SK-N-SH (cell line): ENCODE results near the gene CPZ. TPM values are rescaled to one million over a fixed set of nuclear protein-coding genes. Genes with fewer than 3 reads are reported as not detected.

Experiments
- CTCF ChIA-PET: fragments of 300-600, 350-600 bp; formaldehyde crosslinking; extraction: SDS; loops from one replicate; lab custom pipeline; 2021; lab: Yijun Ruan, JAX
- POLR2A ChIA-PET: fragments of 350-600 bp; sonication (Branson Sonifier 250); formaldehyde crosslinking; extraction: SDS; loops from one replicate; lab custom pipeline; 2020; ENCODE audit warnings: antibody characterized with exemption, inconsistent platforms; lab: Yijun Ruan, JAX
- DNase-seq: peaks from one replicate; pipeline ENCODE4 v3.0.0; 2012
- H2AFZ ChIP-seq: fragments of 200-600 bp; sonication (generic); 2 replicates; pipeline ENCODE4 v1.8.1; 2016; ENCODE audit warnings: antibody characterized with exemption, mild to moderate bottlenecking, low read depth
- H3F3A ChIP-seq: fragments of 200-600 bp; sonication (generic); replicated peaks from 2 replicates; pipeline ENCODE3; 2016; ENCODE audit warnings: antibody characterized with exemption, mild to moderate bottlenecking; ENCODE audit not compliant: insufficient read depth
- H3K27ac ChIP-seq, 2 experiments: fragments of 200-500 bp in 1 of 2; fragments of 200-600 bp in 1 of 2; sonication (Bioruptor generic) in 1 of 2; sonication (generic), shearing (Covaris generic) in 1 of 2; 2 replicates each; pipeline versions ENCODE4 v1.5.1 to v1.6.1; 2014 to 2016; ENCODE audit warnings: low read depth in 2 of 2, inconsistent platforms in 1 of 2, low read length in 1 of 2, mild to moderate bottlenecking in 1 of 2, mixed read lengths in 1 of 2
- H3K27me3 ChIP-seq: fragments of 200-600 bp; sonication (generic), shearing (Covaris generic); 2 replicates; pipeline ENCODE4 v1.6.1; 2016; ENCODE audit warnings: mixed run types; ENCODE audit not compliant: insufficient read depth
- H3K36me3 ChIP-seq, 2 experiments: fragments of 200-500 bp in 1 of 2; fragments of 200-600 bp in 1 of 2; sonication (Bioruptor generic) in 1 of 2; sonication (generic) in 1 of 2; replicated peaks in 1 of 2; 2 replicates each; pipeline versions ENCODE3 to v1.5.1; 2014 to 2016; ENCODE audit warnings: low read length in 1 of 2, mild to moderate bottlenecking in 1 of 2; ENCODE audit not compliant: insufficient read depth in 2 of 2, control insufficient read depth in 1 of 2
- H3K4me1 ChIP-seq, 2 experiments: fragments of 200-500 bp in 1 of 2; fragments of 200-600 bp in 1 of 2; sonication (Bioruptor generic) in 1 of 2; sonication (generic), shearing (Covaris generic) in 1 of 2; 2 replicates each; pipeline versions ENCODE4 v1.5.1 to v1.6.1; 2014 to 2016; ENCODE audit warnings: low read depth in 1 of 2, low read length in 1 of 2, mixed run types in 1 of 2; ENCODE audit not compliant: insufficient read depth in 2 of 2, control insufficient read depth in 1 of 2
- H3K4me2 ChIP-seq: fragments of 200-600 bp; sonication (generic), shearing (Covaris generic); 2 replicates; pipeline ENCODE4 v1.6.1; 2017; ENCODE audit warnings: mixed run types
- H3K4me3 ChIP-seq, 2 experiments: fragments of 200-500 bp in 1 of 2; fragments of 200-600 bp in 1 of 2; sonication (Bioruptor generic) in 1 of 2; sonication (generic), shearing (Covaris generic) in 1 of 2; 2 replicates each; pipeline versions ENCODE4 v1.5.1 to v1.8.1; 2014 to 2016; ENCODE audit warnings: low read depth in 2 of 2, inconsistent platforms in 1 of 2, low read length in 1 of 2, mild to moderate bottlenecking in 1 of 2, mixed read lengths in 1 of 2, moderate library complexity in 1 of 2
- H3K79me2 ChIP-seq: fragments of 200-600 bp; sonication (generic); 2 replicates; pipeline ENCODE4 v1.8.1; 2017; ENCODE audit warnings: mild to moderate bottlenecking; ENCODE audit not compliant: insufficient read depth
- H3K9ac ChIP-seq: fragments of 200-600 bp; sonication (generic); 2 replicates; pipeline ENCODE4 v1.6.1; 2017; ENCODE audit warnings: mixed run types
- H3K9me2 ChIP-seq: fragments of 200-600 bp; sonication (generic); 2 replicates; pipeline ENCODE4 v1.6.1; 2017; ENCODE audit warnings: mixed run types
- H3K9me3 ChIP-seq: fragments of 200-600 bp; sonication (generic); 2 replicates; pipeline ENCODE4 v1.6.1; 2017; ENCODE audit warnings: mixed run types, mild to moderate bottlenecking, moderate library complexity
- H4K20me1 ChIP-seq: fragments of 200-600 bp; sonication (generic); 2 replicates; pipeline ENCODE4 v1.6.1; 2017; ENCODE audit warnings: mild to moderate bottlenecking, mixed run types; ENCODE audit not compliant: insufficient read depth
- CHD2 ChIP-seq: fragments of 150-350 bp; IDR thresholded peaks from 2 replicates; pipeline ENCODE4 v1.6.1; 2018; ENCODE audit warnings: low read length; ENCODE audit not compliant: partially characterized antibody
- EZH2phosphoT487 ChIP-seq: fragments of 200-600 bp; sonication (generic); IDR thresholded peaks from 2 replicates; pipeline ENCODE4 v1.6.1; 2017; ENCODE audit warnings: low read depth, mixed run types, mild to moderate bottlenecking, antibody characterized with exemption, moderate library complexity, borderline replicate concordance
- FOSL2 ChIP-seq: IDR thresholded peaks from 2 replicates; pipeline ENCODE4 v1.4.0; 2012; ENCODE audit warnings: low read depth, mild to moderate bottlenecking, moderate library complexity, borderline replicate concordance
- GABPA ChIP-seq: IDR thresholded peaks from 2 replicates; pipeline ENCODE4 v1.4.0; 2012; ENCODE audit warnings: low read depth, mild to moderate bottlenecking
- MXI1 ChIP-seq: IDR thresholded peaks from 2 replicates; pipeline ENCODE4 v1.6.1; 2012; ENCODE audit warnings: mild to moderate bottlenecking, low read depth, low read length, improper control_type of control experiment
- NFIC ChIP-seq: IDR thresholded peaks from 2 replicates; pipeline ENCODE4 v1.4.0; 2012; ENCODE audit warnings: borderline replicate concordance
- POLR2AphosphoS5 ChIP-seq: IDR thresholded peaks from 2 replicates; pipeline ENCODE4 v1.6.1; 2012; ENCODE audit warnings: low read depth, low read length
- RAD21 ChIP-seq: IDR thresholded peaks from 2 replicates; pipeline ENCODE4 v1.6.1; 2012; ENCODE audit warnings: mild to moderate bottlenecking, low read length
- SIN3A ChIP-seq: IDR thresholded peaks from 2 replicates; pipeline ENCODE4 v1.6.1; 2012; ENCODE audit warnings: low read depth, mild to moderate bottlenecking, low read length, moderate library complexity, borderline replicate concordance
- TEAD4 ChIP-seq: IDR thresholded peaks from 2 replicates; pipeline ENCODE4 v1.4.0; 2012; ENCODE audit warnings: mild to moderate bottlenecking, borderline replicate concordance; ENCODE audit not compliant: insufficient read depth
- YY1 ChIP-seq: IDR thresholded peaks from 2 replicates; pipeline ENCODE4 v1.4.0; 2012; ENCODE audit warnings: low read depth, mild to moderate bottlenecking
- WGBS: methylation state at CpG from one replicate; pipeline ENCODE4 v1.1.6; 2017; ENCODE audit warnings: low lambda C conversion rate; 5-methylcytosine and 5-hydroxymethylcytosine counted together
- polyA plus RNA-seq, 3 experiments: library from polyadenylated mRNA; depleted of rRNA; stranded (reverse); fragments of >200 nt; gene quantifications; 2 replicates each; pipeline ENCODE4 v1.2.3, GENCODE V29; 2012
- TF ChIP-seq, protein P1 (sequence below): IDR thresholded peaks from 2 replicates; pipeline ENCODE4 v1.4.0; 2012; ENCODE audit warnings: low read depth
- TF ChIP-seq, protein P2 (sequence below): IDR thresholded peaks from 2 replicates; pipeline ENCODE4 v1.4.0; 2012; ENCODE audit warnings: low read depth, borderline replicate concordance
- TF ChIP-seq, protein P3 (sequence below): IDR thresholded peaks from 2 replicates; pipeline ENCODE4 v1.6.1; 2012; ENCODE audit warnings: mild to moderate bottlenecking, low read depth, low read length, moderate library complexity
- TF ChIP-seq, protein P4 (sequence below): IDR thresholded peaks from 2 replicates; pipeline ENCODE4 v1.4.0; 2012; ENCODE audit warnings: low read depth, borderline replicate concordance

CPZ gene
- polyA plus RNA-seq, 1 of the 3 experiments (the other 2 are of a cell fraction): not detected

DNA sequence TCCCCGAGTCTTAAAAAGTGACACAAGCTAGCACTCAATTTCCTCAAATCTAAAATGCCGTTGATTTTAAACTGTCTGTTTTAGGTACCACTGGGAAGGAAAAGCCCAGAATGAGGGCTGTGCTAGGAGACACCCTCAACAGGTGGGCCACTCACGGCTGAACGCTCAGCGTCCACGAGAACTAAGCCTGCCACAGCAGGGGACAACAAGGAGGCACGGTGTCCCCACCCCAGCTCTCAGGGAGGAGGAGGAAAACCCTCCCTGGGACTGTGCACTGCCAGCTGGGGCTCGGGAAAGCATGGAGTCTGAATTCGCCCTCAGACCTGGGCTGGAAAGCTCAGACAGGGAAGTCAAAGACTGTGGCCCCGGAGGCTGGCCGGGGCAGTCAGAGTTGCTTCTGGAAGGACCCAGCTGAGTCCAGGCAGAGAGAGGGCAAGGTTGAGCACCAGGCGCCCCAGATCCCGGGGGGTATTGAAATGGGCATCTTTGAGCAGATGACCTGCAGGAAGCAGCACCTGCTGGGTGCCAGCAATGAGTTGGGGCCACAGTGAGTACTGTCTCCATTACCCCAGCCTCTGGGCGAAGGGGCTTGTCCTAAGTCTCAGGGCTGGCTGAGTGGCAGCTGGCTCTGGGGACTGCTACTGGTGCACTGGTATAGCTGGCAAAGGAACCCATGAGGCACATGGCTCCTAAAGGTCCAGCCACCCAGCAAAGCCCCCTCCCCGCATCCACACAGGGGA, 769 bp upstream of the CPZ start:
- peaks cover 0 to 18% of the 10 kb centered on the region in 2 experiments; a peak in 1 of 4 replicates for H3K4me1 ChIP-seq
- no peaks in the 10 kb centered on the region for H3K9me3 ChIP-seq
- H3K36me3 ChIP-seq: no peaks in the 10 kb centered on the region
- H2AFZ ChIP-seq: no peak overlapping the region
- H3K27ac ChIP-seq: no peak overlapping the region
- H3K9ac ChIP-seq: no peak overlapping the region
- POLR2A ChIA-PET: no interaction called here
- no peaks in the 10 kb centered on the region for H4K20me1 ChIP-seq
- no peaks in the 10 kb centered on the region for H3K9me2 ChIP-seq
- H3K4me3 ChIP-seq: no peak overlapping the region
- no peak overlapping the region for H3K4me2 ChIP-seq
- H3K27me3 ChIP-seq: no peaks in the 10 kb centered on the region
- CTCF ChIA-PET: interaction anchor here (0.8 to 7.4 kb wide), 5 partner anchors 14 to 122 kb away, joined by 3 to 54 read pairs (median 3); no protein-coding TSS in a partner anchor
- 48% methylated on average over 8 of the region's 15 CpGs for WGBS
- TF ChIP-seq, protein P1, sequence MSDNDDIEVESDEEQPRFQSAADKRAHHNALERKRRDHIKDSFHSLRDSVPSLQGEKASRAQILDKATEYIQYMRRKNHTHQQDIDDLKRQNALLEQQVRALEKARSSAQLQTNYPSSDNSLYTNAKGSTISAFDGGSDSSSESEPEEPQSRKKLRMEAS: no peak
- TF ChIP-seq POLR2AphosphoS5: no peak
- no peak for TF ChIP-seq FOSL2
- TF ChIP-seq RAD21: no peak
- TF ChIP-seq CHD2: no peak
- TF ChIP-seq, protein P2, sequence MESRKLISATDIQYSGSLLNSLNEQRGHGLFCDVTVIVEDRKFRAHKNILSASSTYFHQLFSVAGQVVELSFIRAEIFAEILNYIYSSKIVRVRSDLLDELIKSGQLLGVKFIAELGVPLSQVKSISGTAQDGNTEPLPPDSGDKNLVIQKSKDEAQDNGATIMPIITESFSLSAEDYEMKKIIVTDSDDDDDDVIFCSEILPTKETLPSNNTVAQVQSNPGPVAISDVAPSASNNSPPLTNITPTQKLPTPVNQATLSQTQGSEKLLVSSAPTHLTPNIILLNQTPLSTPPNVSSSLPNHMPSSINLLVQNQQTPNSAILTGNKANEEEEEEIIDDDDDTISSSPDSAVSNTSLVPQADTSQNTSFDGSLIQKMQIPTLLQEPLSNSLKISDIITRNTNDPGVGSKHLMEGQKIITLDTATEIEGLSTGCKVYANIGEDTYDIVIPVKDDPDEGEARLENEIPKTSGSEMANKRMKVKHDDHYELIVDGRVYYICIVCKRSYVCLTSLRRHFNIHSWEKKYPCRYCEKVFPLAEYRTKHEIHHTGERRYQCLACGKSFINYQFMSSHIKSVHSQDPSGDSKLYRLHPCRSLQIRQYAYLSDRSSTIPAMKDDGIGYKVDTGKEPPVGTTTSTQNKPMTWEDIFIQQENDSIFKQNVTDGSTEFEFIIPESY: no peak
- TF ChIP-seq, protein P3, sequence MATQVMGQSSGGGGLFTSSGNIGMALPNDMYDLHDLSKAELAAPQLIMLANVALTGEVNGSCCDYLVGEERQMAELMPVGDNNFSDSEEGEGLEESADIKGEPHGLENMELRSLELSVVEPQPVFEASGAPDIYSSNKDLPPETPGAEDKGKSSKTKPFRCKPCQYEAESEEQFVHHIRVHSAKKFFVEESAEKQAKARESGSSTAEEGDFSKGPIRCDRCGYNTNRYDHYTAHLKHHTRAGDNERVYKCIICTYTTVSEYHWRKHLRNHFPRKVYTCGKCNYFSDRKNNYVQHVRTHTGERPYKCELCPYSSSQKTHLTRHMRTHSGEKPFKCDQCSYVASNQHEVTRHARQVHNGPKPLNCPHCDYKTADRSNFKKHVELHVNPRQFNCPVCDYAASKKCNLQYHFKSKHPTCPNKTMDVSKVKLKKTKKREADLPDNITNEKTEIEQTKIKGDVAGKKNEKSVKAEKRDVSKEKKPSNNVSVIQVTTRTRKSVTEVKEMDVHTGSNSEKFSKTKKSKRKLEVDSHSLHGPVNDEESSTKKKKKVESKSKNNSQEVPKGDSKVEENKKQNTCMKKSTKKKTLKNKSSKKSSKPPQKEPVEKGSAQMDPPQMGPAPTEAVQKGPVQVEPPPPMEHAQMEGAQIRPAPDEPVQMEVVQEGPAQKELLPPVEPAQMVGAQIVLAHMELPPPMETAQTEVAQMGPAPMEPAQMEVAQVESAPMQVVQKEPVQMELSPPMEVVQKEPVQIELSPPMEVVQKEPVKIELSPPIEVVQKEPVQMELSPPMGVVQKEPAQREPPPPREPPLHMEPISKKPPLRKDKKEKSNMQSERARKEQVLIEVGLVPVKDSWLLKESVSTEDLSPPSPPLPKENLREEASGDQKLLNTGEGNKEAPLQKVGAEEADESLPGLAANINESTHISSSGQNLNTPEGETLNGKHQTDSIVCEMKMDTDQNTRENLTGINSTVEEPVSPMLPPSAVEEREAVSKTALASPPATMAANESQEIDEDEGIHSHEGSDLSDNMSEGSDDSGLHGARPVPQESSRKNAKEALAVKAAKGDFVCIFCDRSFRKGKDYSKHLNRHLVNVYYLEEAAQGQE: no peak
- no peak for TF ChIP-seq SIN3A
- no peak for TF ChIP-seq EZH2phosphoT487
- TF ChIP-seq TEAD4: no peak
- TF ChIP-seq NFIC: no peak
- no peak for TF ChIP-seq YY1
- TF ChIP-seq, protein P4, sequence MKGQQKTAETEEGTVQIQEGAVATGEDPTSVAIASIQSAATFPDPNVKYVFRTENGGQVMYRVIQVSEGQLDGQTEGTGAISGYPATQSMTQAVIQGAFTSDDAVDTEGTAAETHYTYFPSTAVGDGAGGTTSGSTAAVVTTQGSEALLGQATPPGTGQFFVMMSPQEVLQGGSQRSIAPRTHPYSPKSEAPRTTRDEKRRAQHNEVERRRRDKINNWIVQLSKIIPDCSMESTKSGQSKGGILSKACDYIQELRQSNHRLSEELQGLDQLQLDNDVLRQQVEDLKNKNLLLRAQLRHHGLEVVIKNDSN: no peak
- no peak for TF ChIP-seq GABPA
- no peak for TF ChIP-seq MXI1
- no peaks in the 10 kb centered on the region for H3F3A ChIP-seq
- no peaks in the 10 kb centered on the region for H3K79me2 ChIP-seq
- no peak for DNase-seq
